SU-DHL-6 (cell line): ENCODE results near the gene SEMA3B.

Experiments
- EZH2phosphoT487 ChIP-seq: fragments of 200-600 bp; sonication (generic), shearing (Covaris generic); conservative IDR thresholded peaks from 2 replicates; pipeline ENCODE4 v1.6.1; 2018; ENCODE audit warnings: mild to moderate bottlenecking, antibody characterized with exemption, low read length, moderate library complexity, mixed read lengths
- TF ChIP-seq, protein P1 (sequence below): fragments of 200-600 bp; sonication (generic); IDR thresholded peaks from one replicate; pipeline ENCODE4 v1.5.1; 2017; ENCODE audit warnings: antibody characterized with exemption, mild to moderate bottlenecking, low read length, moderate library complexity; ENCODE audit not compliant: insufficient read depth, poor library complexity, severe bottlenecking

DNA sequence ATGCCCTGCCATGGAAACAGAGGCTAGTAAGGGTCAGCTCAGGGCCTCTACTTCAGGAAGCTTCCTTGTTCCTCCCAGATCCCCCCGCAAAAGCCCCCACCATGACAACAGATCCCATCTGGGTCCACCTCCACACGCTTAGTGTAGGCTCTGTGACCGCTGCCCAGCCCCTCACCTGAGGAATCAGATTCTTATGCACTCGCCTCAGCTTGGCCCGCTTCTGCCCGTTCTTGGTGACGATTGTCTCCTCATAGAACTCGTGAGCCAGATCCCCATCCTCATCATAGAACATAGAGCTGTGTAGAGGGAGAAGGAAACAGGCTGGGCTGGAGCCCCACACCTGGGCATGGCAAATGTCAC lies 57.2 kb downstream of the SEMA3B start:
- TF ChIP-seq, protein P1, sequence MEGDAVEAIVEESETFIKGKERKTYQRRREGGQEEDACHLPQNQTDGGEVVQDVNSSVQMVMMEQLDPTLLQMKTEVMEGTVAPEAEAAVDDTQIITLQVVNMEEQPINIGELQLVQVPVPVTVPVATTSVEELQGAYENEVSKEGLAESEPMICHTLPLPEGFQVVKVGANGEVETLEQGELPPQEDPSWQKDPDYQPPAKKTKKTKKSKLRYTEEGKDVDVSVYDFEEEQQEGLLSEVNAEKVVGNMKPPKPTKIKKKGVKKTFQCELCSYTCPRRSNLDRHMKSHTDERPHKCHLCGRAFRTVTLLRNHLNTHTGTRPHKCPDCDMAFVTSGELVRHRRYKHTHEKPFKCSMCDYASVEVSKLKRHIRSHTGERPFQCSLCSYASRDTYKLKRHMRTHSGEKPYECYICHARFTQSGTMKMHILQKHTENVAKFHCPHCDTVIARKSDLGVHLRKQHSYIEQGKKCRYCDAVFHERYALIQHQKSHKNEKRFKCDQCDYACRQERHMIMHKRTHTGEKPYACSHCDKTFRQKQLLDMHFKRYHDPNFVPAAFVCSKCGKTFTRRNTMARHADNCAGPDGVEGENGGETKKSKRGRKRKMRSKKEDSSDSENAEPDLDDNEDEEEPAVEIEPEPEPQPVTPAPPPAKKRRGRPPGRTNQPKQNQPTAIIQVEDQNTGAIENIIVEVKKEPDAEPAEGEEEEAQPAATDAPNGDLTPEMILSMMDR: no peak
- TF ChIP-seq EZH2phosphoT487: no peak
